SKM-1 (cell line): ENCODE results near the gene SAPCD1.

Experiments used
- DNase-seq: peaks from one replicate; lab custom pipeline; 2025; ENCODE audit not compliant: unreplicated experiment; lab: John Stamatoyannopoulos, UW

SAPCD1 gene

DNA sequence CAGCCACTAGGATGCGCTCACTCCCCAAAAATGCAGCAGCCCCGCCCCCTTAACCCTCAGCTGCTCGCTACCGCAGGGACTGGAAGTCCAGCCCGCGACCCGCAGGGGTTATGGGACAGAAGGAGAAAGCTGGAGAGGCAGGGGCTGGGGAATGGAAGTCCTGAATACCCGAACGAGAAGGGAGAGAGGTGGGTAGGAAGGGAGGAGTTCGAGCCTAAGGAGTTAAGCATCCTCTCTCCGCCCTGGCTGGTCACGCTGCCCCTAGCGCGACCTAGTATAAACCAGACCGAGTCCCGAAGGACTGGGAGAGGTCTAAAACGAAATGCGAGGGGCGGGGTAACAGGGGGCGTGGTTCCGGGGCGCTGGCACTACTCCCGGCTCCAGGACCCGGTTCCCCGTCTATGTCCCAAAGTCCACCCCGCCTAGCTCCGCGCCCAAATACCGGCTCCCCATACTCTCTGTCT is 32.9 kb upstream of the SAPCD1 start:
- no peak for DNase-seq

- no peak for DNase-seq
These were observed 32.4 kb upstream of the SAPCD1 start for GRCh38 chr6:31729979-31730630.

- no peak for DNase-seq
These were observed 31.8 kb upstream of the SAPCD1 start for GRCh38 chr6:31730631-31731086.

DNA sequence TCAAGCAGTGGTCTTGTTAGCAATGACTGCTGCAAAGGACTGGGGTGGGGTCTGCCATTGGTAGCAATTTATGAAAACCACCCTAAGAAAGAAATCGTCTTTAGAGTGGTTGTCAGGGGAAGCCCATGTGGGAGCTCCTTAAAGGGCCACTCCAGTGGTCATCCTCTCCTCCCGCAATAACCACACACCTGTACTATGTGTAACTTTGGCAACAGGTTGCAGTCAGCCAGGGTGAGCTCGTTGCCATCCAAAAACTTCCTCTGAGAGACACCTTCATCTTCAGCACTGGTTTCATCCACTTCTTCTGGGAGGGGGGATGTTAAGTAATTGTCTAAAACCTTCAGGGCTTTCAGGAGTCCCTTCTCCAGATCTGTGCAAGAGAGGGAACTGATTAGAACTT is 30.4 kb upstream of the SAPCD1 start:
- DNase-seq = no peak

- DNase-seq = no peak
These were observed 28.7 kb upstream of the SAPCD1 start for GRCh38 chr6:31733734-31734133.

DNA sequence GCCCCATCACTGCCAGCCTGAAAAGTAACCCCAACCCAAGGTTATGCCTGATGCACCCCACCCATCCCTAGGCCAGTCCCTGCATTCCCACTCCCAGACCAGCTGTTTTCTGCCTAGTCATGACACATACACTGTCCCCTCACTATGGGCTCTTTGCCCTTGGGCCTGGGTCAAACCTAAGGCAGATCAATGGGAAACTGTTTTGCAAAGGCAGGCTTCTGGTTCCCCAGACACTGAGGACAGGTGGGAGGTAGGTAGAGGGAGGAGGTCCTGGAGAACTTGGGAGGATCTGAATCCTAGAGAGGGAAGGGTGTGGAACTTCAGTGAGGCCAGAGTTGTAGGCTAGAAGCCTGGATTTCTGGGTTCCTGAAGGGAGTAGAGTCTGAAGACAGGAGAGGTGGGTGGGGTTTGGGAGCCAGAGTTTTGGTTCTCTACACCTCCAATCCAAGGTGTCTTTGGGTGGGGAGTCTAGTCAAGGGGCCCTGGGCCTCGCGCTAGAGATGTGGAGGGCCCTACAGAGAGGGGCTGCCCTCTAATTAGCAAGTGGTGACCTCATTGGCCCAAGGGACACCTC is 28.1 kb upstream of the SAPCD1 start:
- DNase-seq = no peak

DNA sequence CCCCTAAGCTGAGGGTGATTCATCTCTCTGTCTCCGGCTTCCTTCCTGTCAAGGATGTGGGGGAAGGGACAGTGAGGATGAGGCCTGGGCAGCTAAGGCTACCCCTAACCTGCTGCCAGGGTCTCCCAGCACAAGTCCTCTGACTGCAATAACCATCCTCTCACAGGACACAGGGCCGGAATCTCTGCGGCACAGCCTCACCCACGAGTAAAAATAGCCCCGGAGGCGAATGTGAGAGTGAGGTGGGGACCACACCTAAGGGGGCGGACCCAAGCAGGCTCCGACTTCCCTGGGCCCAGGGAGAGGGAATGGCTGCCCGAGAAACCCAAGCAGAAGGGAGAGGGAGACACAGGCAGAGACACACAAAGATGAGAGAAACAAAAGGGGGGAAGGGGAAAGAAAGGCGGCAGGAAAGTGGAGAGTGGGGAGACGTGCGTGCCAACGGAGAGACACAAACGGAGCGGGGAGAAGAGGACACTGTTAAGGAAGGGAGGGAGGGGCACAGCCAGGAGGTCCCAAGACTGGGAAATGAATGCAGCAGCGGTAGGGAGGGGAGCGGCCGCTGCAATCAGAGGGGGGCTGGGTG is 27.5 kb upstream of the SAPCD1 start:
- DNase-seq = peak; percentile 67

DNA sequence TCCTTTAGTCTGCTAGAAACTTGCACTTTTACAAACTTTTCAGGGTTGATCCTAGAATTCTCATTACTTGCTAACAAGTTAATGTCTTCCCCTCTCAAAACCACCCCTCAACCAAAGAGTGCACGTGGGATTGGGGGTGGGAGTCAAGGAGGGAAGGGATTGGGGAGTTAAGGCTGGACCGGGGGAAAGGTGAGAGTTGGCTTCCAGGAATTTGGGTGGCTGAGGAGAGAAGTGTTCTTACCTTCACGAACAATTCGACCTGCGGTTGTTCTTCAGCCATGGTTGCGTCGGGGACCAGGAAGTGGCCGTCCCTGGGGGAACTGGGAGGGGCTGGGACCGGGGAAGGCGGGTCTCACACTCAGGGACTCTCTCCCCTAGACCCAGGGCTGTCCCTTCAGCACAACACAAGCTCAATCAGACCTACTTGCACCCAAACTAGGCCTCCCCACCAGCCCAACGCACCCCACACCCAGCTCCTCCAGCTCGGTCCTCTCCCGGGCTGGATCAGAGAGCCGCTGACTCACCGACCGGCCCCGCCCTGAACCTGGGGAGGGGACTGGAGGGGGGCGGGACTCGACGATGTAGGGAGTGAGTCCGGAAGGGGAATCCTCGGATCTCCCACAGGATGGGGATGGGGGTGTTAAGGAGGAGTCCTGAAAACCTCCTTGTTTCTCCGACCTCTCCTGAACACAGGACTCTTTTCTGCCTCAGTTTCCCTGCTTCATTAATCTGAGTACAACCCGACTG is 26.3 kb upstream of the SAPCD1 start, which contains the start of gene CLIC1:
Gene CLIC1, minus strand, starts transcription at position 510 of the 747 bp plus-strand sequence. Its CDS starts 230 bp downstream, at position 280.
- DNase-seq = peak; percentile 94

DNA sequence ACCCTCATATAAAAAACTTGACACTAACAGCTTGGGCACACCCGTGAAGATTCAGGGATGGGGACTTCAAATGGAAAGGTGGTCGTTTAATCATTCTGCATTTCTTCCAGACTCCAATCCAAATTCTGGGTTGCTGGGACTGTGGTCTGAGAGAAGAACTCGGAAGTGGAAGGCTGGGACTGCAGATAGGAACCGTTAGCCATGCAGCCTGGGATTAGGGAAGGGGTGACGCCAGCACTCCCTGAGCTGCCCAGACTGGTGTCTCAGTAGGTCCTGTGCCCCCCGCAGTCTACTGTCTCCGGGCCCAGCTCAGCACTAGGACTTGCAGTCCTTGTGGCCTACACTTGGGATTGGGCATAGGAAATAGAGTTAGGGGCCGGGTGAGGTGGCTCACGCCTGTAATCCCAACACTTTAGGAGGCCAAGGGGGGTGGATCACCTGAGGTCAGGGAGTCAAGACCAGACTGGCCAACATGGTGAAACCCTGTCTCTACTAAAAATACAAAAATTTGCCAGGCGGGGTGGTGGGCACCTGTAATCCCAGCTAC is 25.6 kb upstream of the SAPCD1 start:
- no peak for DNase-seq

DNA sequence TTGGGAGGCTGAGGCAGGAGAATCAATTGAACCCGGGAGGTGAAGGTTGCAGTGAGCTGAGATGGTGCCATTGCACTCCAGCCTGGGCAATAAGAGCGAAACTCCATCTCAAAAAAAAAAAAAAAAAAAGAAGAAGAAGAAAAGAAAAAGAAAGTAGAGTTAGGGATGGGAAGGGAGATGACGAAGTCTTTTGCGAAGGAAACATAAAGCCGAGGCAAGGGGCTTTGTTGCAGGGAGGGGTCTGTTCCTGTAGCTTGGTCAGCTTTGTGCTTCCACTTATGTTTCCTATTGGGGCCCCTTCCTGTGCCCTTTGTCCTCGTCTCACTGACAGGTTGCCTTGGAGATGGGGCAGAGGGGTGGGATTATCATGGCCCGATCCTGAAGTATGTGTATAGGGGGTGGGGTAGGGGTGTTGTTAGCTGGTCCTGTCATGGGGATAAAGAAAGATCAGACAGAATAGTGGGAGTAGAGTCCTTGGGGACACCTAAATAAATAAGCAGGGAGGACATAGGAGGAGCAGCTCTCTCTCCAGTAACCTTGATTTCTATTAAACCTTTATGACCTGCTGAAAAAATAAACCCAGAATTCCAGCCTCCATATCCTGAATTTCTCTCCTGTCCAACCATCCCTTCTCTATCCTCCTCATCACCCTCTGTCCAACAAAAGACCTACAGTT is 25.0 kb upstream of the SAPCD1 start:
- DNase-seq = peak; percentile 76

DNA sequence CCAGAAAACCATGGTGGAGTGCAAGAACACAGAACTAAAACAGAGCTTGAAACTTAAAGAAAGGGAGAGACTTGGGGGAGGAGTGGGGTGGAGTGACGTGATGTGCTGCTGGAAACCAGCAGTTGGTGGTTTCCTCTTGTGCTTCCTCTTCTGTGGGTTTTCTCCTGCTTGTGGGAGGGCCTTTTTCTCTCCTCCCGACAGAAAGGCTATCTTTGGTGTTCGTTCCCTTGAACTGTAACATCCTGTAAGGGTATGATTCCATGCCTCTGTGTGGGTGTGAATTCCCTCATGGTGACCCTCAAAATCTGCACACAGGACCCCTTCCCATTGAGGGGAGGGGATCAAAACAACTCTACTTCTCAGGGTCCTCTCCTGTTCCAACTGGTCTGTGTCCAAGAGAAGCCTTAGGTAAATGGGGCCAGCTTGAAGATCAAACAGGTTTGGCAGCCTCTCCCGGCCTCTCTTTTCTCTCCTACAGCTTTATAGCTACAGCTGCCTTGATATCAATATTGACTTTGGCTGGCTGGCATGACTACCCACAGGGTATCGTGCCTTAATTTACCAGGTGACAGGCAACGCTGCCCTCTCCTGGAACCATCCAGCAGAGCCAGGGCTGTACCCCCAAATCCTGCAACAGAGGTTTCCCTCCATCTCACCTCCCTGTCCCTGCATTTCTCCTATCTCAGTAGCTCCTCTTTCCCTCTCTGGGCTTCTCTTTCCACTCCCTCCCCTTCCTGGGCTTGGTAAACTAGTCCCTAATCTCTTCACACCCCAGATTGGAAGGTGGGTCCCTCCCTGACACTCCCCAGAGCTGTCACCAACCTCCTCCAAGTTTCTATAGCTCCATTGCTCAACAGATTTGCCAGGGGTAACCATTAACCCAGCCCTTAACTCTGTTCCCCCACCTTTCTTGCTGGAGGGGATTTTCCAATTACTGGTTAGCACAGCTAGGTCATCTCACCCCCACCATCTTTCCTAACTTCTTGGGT is 24.2 kb upstream of the SAPCD1 start:
- peak; percentile 98 for DNase-seq

DNA sequence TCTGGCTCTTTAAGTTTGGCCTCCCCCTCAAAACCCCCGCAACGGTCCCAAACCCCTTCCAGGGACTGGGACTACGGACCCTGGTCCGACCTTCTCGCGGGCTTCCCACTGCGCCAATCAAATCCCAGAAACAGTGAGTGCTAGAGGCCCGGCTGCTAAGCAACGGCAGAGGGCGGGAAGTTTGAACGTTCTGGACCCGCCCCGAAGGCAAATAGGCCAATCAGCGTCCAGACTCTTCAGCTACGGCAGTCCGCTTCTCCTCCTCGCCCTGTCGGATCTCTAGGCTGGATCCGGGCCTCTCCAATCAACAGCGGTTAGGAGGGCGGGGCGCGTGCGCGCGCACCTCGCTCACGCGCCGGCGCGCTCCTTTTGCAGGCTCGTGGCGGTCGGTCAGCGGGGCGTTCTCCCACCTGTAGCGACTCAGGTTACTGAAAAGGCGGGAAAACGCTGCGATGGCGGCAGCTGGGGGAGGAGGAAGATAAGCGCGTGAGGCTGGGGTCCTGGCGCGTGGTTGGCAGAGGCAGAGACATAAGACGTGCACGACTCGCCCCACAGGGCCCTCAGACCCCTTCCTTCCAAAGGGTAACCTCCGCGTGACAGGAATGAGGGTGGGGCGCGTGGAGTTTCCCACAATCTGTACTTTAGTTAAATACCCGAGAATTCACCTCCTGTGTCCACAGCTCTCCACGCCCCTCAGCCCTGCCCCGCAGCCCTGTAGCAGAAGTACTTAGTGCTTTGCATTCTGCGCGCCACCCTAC is 22.6 kb upstream of the SAPCD1 start, which contains the start of gene MSH5:
Gene MSH5, plus strand, starts transcription at position 367 of the 758 bp plus-strand sequence. CDS start 462 bp downstream, outside the sequence.
- peak; percentile 99 for DNase-seq

DNA sequence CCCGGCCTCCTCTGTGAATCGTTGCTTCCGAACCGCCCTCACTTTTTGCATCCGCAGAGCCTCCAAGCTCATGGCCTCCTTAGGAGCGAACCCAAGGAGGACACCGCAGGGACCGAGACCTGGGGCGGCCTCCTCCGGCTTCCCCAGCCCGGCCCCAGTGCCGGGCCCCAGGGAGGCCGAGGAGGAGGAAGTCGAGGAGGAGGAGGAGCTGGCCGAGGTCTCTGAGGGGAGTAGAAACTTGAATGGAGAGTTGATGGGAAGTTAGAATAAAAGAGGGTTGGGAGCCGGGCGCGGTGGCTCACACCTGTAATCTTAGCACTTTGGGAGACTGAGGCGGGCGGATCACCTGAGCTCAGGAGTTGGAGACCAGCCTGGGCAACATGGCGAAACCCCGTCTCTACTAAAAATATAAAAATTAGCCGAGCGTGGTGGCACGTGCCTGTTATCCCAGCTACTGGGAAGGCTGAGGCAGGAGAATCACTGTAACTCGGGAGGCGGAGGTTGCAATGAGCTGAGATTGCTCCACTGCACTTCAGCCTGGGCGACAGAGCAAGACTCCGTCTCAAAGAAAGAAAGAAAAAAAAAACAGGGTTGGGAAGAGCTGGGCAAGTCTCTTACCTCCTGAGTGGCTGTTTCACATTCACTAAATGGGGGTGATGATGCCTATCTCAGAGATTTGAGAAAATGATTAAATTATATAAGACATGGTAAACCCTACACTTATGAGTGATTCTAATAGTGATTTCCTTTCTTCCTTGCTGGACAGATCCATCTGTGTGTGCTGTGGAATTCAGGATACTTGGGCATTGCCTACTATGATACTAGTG is 21.8 kb upstream of the SAPCD1 start:
- DNase-seq = peak; percentile 16

- no peak for DNase-seq
These were observed 20.6 kb upstream of the SAPCD1 start for GRCh38 chr6:31741815-31742214.

GRCh38 chr6:31742894-31743293 is 19.6 kb upstream of the SAPCD1 start:
- no peak for DNase-seq

DNA sequence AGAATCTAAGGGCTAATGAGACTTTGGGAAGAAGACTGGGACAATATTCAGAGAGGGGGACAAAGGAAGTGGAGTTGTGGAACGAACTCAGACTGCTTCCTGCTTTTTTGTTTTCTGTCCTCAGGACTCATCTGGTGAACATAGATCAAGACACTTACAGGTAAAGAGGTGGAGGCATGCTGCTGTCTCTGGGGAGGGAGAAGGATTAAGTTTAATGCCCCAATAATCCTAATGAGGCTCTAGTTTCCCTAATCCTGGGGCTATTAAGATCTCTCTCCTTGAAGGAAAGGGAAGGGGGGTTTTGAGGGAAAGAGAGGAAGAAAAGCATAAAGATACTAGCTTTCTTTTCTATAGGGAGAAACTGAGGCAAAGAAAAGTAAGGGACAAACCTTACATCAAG is 18.0 kb upstream of the SAPCD1 start:
- DNase-seq = no peak

GRCh38 chr6:31749301-31750036 is 13.0 kb upstream of the SAPCD1 start:
- no peak for DNase-seq
